Endothelial cell of coronary artery (primary cell): ENCODE results near the gene CYP2C19. TPM values are rescaled to one million over a fixed set of nuclear protein-coding genes. Genes with fewer than 3 reads are reported as not detected.

Experiments
- total RNA-seq: library from RNA; depleted of rRNA; stranded (reverse); fragments of >200 nt; gene quantifications from 2 replicates; pipeline ENCODE4 v1.2.3, GENCODE V29; 2014

The CYP2C19 gene
- not detected in 2 replicates for total RNA-seq

DNA sequence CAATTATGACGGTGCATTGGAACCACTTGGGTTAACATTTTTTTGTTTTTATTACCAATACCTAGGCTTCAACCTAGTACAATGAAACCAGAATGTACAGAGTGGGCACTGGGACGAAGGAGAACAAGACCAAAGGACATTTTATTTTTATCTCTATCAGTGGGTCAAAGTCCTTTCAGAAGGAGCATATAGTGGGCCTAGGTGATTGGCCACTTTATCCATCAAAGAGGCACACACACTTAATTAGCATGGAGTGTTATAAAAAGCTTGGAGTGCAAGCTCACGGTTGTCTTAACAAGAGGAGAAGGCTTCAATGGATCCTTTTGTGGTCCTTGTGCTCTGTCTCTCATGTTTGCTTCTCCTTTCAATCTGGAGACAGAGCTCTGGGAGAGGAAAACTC is at the start of gene CYP2C19:
TSS of gene CYP2C19 (plus strand) at position 289 of the 400 bp plus-strand sequence. CDS start at position 314, 25 bp downstream.

Other genes starting within 250 kb of the CYP2C19 start
- gene HELLS, start 216.9 kb upstream of the CYP2C19 start, total RNA-seq, result 24.3 and 33.9 TPM in 2 replicates
- not detected in 2 replicates for gene CYP2C18, start 79.0 kb upstream of the CYP2C19 start, total RNA-seq
- not detected in 2 replicates for gene CYP2C9, start 176.0 kb downstream of the CYP2C19 start, total RNA-seq